Neural cell (in vitro differentiated cells): ENCODE results near the gene COMT. TPM values are rescaled to one million over a fixed set of nuclear protein-coding genes. Genes with fewer than 3 reads are reported as not detected.

ENCODE experiments used
- H2AFZ ChIP-seq: fragments of 200-600, 300-800 bp; sonication (generic), shearing (Covaris generic); 2 replicates; pipeline ENCODE4 v1.6.0; 2014; ENCODE audit warnings: low read depth, mild to moderate bottlenecking, antibody characterized with exemption, low read length, moderate library complexity
- H3F3A ChIP-seq: fragments of 200-600 bp; shearing (Covaris generic); 2 replicates; pipeline ENCODE4 v1.6.1; 2016; ENCODE audit warnings: mild to moderate bottlenecking, moderate library complexity, mixed read lengths, antibody characterized with exemption, low read length; ENCODE audit not compliant: insufficient read depth, poor library complexity, severe bottlenecking
- H3K27ac ChIP-seq: fragments of 200-600, 300-800 bp; sonication (generic), shearing (Covaris generic); 2 replicates; pipeline ENCODE4 v1.5.1; 2014; ENCODE audit warnings: mild to moderate bottlenecking, low read length, moderate library complexity
- H3K27me3 ChIP-seq: fragments of 300-800, 200-600 bp; sonication (generic), shearing (Covaris generic); 2 replicates; pipeline ENCODE4 v1.6.0; 2014; ENCODE audit warnings: mild to moderate bottlenecking, low read depth, low read length, moderate library complexity; ENCODE audit not compliant: insufficient read depth
- H3K36me3 ChIP-seq: fragments of 300-800, 200-600 bp; sonication (generic), shearing (Covaris generic); 2 replicates; pipeline ENCODE4 v1.5.1; 2014; ENCODE audit warnings: mild to moderate bottlenecking, antibody characterized with exemption, low read length, moderate library complexity; ENCODE audit not compliant: insufficient read depth
- H3K4me2 ChIP-seq: fragments of 300-800, 200-600 bp; sonication (generic), shearing (Covaris generic); 2 replicates; pipeline ENCODE4 v1.6.0; 2014; ENCODE audit warnings: mild to moderate bottlenecking, low read length
- H3K4me3 ChIP-seq: fragments of 300-800, 200-600 bp; sonication (generic), shearing (Covaris generic); 2 replicates; pipeline ENCODE4 v1.5.1; 2014; ENCODE audit warnings: mild to moderate bottlenecking, low read length, moderate library complexity
- H3K79me2 ChIP-seq: fragments of 200-600 bp; shearing (Covaris generic); replicated peaks from 2 replicates; pipeline ENCODE4 v1.6.0; 2014; ENCODE audit warnings: mild to moderate bottlenecking, low read length, moderate library complexity; ENCODE audit not compliant: insufficient read depth
- H3K9ac ChIP-seq: fragments of 300-800, 200-600 bp; sonication (generic), shearing (Covaris generic); 2 replicates; pipeline ENCODE4 v1.6.1; 2016; ENCODE audit warnings: mild to moderate bottlenecking, low read length, mixed read lengths
- H3K9me2 ChIP-seq: fragments of 200-600 bp; shearing (Covaris generic); 2 replicates; pipeline ENCODE4 v1.6.1; 2016; ENCODE audit warnings: mild to moderate bottlenecking, low read length, mixed read lengths; ENCODE audit not compliant: insufficient read depth
- H3K9me3 ChIP-seq: fragments of 200-600, 300-800 bp; sonication (generic), shearing (Covaris generic); 2 replicates; pipeline ENCODE4 v1.6.1; 2016; ENCODE audit warnings: mild to moderate bottlenecking, mixed run types, low read length, moderate library complexity, mixed read lengths
- H4K20me1 ChIP-seq: fragments of 200-600 bp; shearing (Covaris generic); 2 replicates; pipeline ENCODE4 v1.6.1; 2016; ENCODE audit warnings: mild to moderate bottlenecking, mixed run types; ENCODE audit not compliant: insufficient read depth
- CTCF ChIP-seq: fragments of 450-650 bp; IDR thresholded peaks from 2 replicates; pipeline ENCODE4 v1.5.1; 2014; ENCODE audit warnings: antibody characterized with exemption, mild to moderate bottlenecking, moderate library complexity; ENCODE audit not compliant: poor library complexity, severe bottlenecking
- EP300 ChIP-seq: fragments of 450-650 bp; conservative IDR thresholded peaks from 2 replicates; pipeline ENCODE4 v1.6.1; 2014; ENCODE audit warnings: antibody characterized with exemption, mild to moderate bottlenecking, moderate library complexity; ENCODE audit not compliant: poor library complexity, severe bottlenecking
- EZH2 ChIP-seq: fragments of 200-600, 300-800 bp; shearing (Covaris generic), sonication (generic); IDR thresholded peaks from 2 replicates; pipeline ENCODE4 v1.6.1; 2014; ENCODE audit warnings: antibody characterized with exemption, low read length, borderline replicate concordance, mild to moderate bottlenecking; ENCODE audit not compliant: insufficient read depth, poor library complexity, severe bottlenecking
- MXI1 ChIP-seq: fragments of 450-650 bp; conservative IDR thresholded peaks from 2 replicates; pipeline ENCODE4 v1.6.1; 2014; ENCODE audit warnings: antibody characterized with exemption, mild to moderate bottlenecking; ENCODE audit not compliant: poor library complexity, severe bottlenecking
- POLR2AphosphoS5 ChIP-seq: IDR thresholded peaks from 2 replicates; pipeline ENCODE4 v1.6.1; 2012
- RAD21 ChIP-seq: fragments of 450-650 bp; conservative IDR thresholded peaks from 2 replicates; pipeline ENCODE4 v1.6.1; 2014; ENCODE audit warnings: antibody characterized with exemption, mild to moderate bottlenecking, moderate library complexity
- REST ChIP-seq: IDR thresholded peaks from 2 replicates; pipeline ENCODE4 v1.6.1; 2012; ENCODE audit warnings: borderline replicate concordance
- SMC3 ChIP-seq: fragments of 450-650 bp; conservative IDR thresholded peaks from 2 replicates; pipeline ENCODE4 v1.6.1; 2014; ENCODE audit warnings: antibody characterized with exemption, mild to moderate bottlenecking, moderate library complexity; ENCODE audit not compliant: poor library complexity
- TAF1 ChIP-seq: IDR thresholded peaks from 2 replicates; pipeline ENCODE4 v1.6.1; 2012; ENCODE audit warnings: low read depth
- polyA plus RNA-seq: library from polyadenylated mRNA; depleted of rRNA; stranded (reverse); fragments of >200 nt; gene quantifications from 2 replicates; pipeline ENCODE4 v1.2.3, GENCODE V29; 2014

The COMT gene
- polyA plus RNA-seq, 1 donor from 2014 or later = 14.2 TPM

- no peaks in the 10 kb centered on the region for H3K9me2 ChIP-seq
- H2AFZ ChIP-seq = no peak overlapping the region
- H3K36me3 ChIP-seq = no peaks in the 10 kb centered on the region
- TF ChIP-seq SMC3 (no peak), RAD21 (no peak), EZH2 (no peak), MXI1 (no peak), POLR2AphosphoS5 (no peak), EP300 (no peak), CTCF (no peak), TAF1 (no peak)
- no peak overlapping the region for H3K27ac ChIP-seq
- no peaks in the 10 kb centered on the region for H4K20me1 ChIP-seq
- peak overlapping the region; percentile 7 for H3K4me3 ChIP-seq
- H3K27me3 ChIP-seq = no peaks in the 10 kb centered on the region
- no peaks in the 10 kb centered on the region for H3K79me2 ChIP-seq
- no peak overlapping the region for H3K4me2 ChIP-seq
- no peaks in the 10 kb centered on the region for H3F3A ChIP-seq
- H3K9me3 ChIP-seq = no peaks in the 10 kb centered on the region
- peak overlapping the region; percentile 26 for H3K9ac ChIP-seq
Measured at GRCh38 chr22:19998991-19999820, 57.6 kb downstream of the COMT start.

- no peak for TF ChIP-seq EP300
- no peak for TF ChIP-seq SMC3
- TF ChIP-seq TAF1 = no peak
- H3K27ac ChIP-seq = no peak overlapping the region
- no peaks in the 10 kb centered on the region for H3K36me3 ChIP-seq
- no peaks in the 10 kb centered on the region for H3K27me3 ChIP-seq
- no peaks in the 10 kb centered on the region for H3K9me2 ChIP-seq
- no peaks in the 10 kb centered on the region for H4K20me1 ChIP-seq
- H2AFZ ChIP-seq = no peak overlapping the region
- H3K4me2 ChIP-seq = no peak overlapping the region
- H3K9me3 ChIP-seq = peaks cover 9% of the 10 kb centered on the region
- no peaks in the 10 kb centered on the region for H3K79me2 ChIP-seq
- H3K4me3 ChIP-seq = no peak overlapping the region
- no peak overlapping the region for H3K9ac ChIP-seq
- H3F3A ChIP-seq = no peaks in the 10 kb centered on the region
Measured at GRCh38 chr22:20000246-20001081, 58.9 kb downstream of the COMT start.

- no peaks in the 10 kb centered on the region for H3K9me2 ChIP-seq
- H3K79me2 ChIP-seq = no peaks in the 10 kb centered on the region
- no peaks in the 10 kb centered on the region for H3F3A ChIP-seq
- H3K4me3 ChIP-seq = no peak overlapping the region
- no peak overlapping the region for H3K9ac ChIP-seq
- H3K27me3 ChIP-seq = no peaks in the 10 kb centered on the region
- H3K9me3 ChIP-seq = peaks cover 9% of the 10 kb centered on the region
- H4K20me1 ChIP-seq = no peaks in the 10 kb centered on the region
- no peak overlapping the region for H2AFZ ChIP-seq
- H3K4me2 ChIP-seq = no peak overlapping the region
- H3K36me3 ChIP-seq = no peaks in the 10 kb centered on the region
- no peak overlapping the region for H3K27ac ChIP-seq
- no peak for TF ChIP-seq MXI1
- no peak for TF ChIP-seq REST
- TF ChIP-seq TAF1 = no peak
Measured at GRCh38 chr22:20001082-20001638, 59.6 kb downstream of the COMT start.
